Daoy (cell line): Measurements from ENCODE around the gene SNRPD1. TPM values are rescaled to one million over a fixed set of nuclear protein-coding genes. Genes with fewer than 3 reads are reported as not detected.
A peak's percentile ranks its signal among the peaks of the same experiment; 100 is the strongest.
"Not testable (repeated sequence)": the region's sequence is repeated elsewhere in the genome, so short reads cannot be mapped to it uniquely, and the experiment has no call there.

ENCODE experiments used
- DNase-seq: peaks from one replicate; pipeline ENCODE4 v3.0.0-alpha.2; 2015; ENCODE audit warnings: low read depth
- total RNA-seq: library from RNA; depleted of rRNA; stranded (reverse); fragments of >200 nt; shearing (Covaris generic); gene quantifications from 2 replicates; pipeline ENCODE4 v1.2.3, GENCODE V29; 2014; rRNA removed

The SNRPD1 gene
- 47.7 and 57.1 TPM in 2 replicates for total RNA-seq

DNA sequence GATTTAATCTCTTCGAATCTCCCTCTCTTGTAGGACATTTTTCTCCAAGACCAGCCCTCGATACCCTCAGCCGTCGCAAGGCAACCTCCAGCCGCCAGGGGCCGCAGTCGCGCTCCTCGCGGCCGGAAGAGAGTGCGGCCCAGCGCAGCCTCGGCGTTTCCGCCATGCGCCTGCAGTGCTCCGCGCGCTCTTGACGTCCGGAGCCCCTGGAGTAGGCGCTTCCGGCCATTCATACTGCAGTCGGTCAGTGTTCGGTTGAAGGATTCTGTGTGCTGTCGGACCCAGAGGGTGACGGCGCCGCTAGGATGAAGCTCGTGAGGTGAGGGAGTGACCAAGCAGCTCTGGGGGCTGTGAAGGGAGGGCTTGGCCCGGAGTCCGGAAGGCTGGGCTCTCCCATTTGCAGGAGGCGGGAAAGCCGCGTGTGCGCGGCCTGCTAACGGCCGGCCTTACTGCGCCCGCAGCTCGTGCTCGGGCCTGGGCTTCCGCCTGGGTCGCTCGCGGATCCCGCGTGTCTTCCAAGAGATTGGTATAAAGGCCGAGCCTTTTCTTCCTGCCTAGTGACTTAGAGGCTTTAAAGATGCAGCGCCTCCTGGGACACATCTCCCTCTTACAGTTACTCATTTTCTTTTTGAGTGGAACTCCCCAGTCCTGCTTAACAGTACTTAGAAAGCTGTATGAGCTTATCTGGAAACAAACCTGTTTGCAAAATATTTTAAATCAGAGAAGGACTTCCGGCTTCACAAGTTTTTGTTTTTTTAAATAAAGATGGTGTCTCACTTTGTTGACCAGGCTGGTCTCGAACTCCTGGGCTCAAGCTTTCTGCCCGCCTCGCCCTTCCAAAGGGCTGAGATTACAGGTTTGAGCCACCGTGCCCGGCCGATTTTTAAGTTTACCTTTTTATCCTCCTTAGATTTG lies at the start of gene SNRPD1:
TSS of gene SNRPD1 (plus strand) at position 190 of the 915 bp plus-strand sequence. CDS start at position 306, 116 bp downstream.
- DNase-seq, result peak; percentile 93

DNA sequence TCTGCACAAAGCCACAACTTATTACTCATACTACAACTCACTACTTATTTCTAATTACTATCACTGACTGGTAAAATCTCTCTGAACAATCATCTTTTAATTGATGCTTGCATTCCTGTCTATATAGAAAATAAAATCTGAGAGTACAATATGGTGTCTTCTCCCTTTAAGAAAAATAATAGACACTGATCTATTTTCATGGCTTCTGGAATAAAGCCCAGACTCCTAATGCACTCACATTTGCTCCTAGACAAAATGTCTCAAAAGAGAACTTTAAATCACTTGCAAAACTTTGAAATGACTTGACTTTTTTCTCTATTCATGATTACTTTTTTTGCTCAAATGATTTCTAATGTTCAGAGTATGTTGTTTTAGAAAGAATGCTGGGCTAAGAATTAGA lies 40.3 kb upstream of the SNRPD1 start:
- DNase-seq, result no peak

GRCh38 chr18:21575656-21576055 lies 36.5 kb upstream of the SNRPD1 start:
- DNase-seq, result no peak

DNA sequence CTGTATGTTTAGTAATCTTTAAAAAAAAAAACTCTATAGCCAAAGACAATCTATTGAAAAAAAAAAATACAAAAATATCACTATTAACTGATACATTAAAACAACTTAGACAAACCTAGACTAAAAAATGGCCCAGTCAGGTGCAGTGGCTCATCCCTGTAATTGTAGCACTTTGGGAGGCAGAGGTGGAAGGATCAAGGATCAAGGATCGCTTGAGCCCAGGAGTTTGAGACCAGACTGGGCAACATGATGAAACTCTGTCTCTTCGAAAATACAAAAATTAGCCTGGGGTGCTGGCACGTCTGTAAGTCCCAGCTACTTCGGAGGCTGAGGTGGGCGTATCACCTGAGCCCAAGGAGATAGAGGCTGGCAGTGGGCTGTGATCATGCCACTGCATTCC lies 27.7 kb upstream of the SNRPD1 start:
- DNase-seq, result no peak

- not testable (repeated sequence) for DNase-seq
Measured at GRCh38 chr18:21592361-21592760, 19.8 kb upstream of the SNRPD1 start.

DNA sequence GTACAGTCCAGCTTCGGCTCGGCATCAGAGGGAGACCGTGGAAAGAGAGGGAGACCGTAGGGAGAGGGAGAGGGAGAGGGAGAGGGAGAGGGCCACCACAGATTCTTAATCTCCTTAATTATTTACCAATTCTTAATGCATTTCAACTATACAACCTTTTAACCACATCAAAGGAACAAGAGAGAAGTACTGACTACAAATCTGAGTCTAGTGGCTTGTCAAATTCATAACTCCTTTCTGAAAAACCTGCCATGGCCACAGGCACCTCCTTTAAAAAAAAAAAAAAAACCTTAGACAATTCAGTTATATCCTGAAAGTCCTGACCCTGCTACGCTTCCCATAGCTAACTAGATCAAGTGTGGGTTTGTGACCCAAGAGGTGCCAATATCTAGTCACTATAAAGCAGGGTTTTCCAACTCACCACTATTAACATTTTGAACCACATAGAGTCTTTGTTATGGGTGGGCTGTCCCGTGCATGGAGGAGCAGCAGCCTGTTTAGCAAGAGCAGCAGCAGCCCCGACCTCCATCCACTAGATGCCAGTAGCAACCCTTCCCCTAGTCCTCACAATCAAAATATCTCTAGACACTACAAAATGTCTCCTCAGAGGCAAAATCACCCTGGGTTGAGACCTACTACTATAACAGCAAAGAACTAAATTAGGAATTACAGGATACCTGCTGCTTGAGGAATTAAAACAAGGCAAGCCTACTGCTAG lies 18.4 kb upstream of the SNRPD1 start:
- DNase-seq, result no peak

GRCh38 chr18:21597620-21598019 lies 14.5 kb upstream of the SNRPD1 start:
- no peak for DNase-seq

GRCh38 chr18:21598726-21599584 lies 13.2 kb upstream of the SNRPD1 start:
- DNase-seq, result peak; percentile 3

DNA sequence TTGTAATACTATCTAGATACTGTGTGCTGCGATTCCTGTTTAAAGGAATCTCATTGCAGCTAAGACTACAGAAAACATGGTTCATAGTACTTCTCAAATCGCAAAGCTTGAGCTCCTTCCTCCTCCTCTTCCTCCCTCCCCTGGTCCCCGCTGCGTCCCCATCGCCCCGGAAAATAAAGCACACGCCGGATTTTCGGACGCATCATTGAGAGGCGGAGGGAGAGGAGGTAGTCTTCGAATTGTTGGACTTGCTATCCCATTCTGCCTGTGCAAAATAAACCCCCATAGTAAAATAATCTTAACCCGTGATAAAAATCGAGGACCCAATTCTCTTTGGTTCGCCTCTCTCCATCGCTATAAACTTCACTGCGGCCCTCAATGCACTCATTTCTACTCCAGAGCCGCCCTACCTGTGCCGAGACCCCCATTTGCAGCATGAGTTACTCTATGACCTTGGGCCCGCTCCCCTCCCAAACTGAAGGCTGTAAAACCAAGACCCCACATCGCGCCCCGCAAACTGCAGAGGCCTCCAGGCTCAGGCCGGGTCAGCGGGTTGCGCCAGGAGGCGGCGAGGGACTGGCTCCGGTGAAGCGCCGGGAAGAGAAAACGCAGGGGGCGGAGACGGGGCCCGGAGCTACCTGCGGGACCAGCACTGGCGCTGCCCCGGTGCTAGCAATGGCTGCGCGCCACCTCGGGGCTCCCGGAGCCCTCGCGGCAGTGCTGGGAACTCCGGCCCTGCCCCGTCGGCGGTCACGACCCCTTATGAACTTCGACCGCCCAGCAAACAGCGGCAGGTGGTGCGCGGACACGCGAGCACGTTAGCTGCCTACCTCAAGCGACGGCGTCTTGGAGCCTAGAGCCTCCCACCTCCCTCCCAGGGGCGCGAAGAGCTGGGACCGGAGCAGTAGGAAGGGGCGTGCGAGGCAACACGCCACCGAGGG lies 12.3 kb upstream of the SNRPD1 start:
- DNase-seq, result peak; percentile 9

GRCh38 chr18:21600526-21601410 lies 11.3 kb upstream of the SNRPD1 start, which contains the start of gene ESCO1:
Gene ESCO1, minus strand, starts transcription at chr18:21600704. Its CDS starts 25,861 bp downstream, at chr18:21574843.
- peak; percentile 99 for DNase-seq

- DNase-seq, result no peak
Measured at GRCh38 chr18:21602299-21602587, 9.9 kb upstream of the SNRPD1 start.

GRCh38 chr18:21604671-21605070 lies 7.4 kb upstream of the SNRPD1 start:
- DNase-seq, result no peak

DNA sequence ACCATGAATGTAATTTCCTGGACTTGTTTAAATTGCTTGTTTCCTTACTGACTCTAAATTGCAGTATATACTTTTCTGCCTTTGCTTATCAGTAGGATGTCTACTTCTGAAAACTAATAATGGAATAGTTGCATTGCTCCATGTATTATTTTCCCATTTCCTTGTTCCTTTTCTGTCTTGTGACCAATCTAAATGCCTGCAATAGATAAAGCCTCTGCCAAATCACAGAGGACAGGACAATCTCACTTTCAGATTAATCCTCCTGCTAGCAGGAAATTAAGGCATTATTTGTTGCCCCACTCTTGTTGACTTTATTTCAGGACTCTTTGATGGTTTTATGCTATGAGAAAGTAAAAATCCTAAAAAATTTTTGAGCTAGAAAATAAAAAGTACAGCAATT lies 6.9 kb upstream of the SNRPD1 start:
- no peak for DNase-seq

GRCh38 chr18:21611401-21612124 lies 551 bp upstream of the SNRPD1 start:
- peak; percentile 2 for DNase-seq

DNA sequence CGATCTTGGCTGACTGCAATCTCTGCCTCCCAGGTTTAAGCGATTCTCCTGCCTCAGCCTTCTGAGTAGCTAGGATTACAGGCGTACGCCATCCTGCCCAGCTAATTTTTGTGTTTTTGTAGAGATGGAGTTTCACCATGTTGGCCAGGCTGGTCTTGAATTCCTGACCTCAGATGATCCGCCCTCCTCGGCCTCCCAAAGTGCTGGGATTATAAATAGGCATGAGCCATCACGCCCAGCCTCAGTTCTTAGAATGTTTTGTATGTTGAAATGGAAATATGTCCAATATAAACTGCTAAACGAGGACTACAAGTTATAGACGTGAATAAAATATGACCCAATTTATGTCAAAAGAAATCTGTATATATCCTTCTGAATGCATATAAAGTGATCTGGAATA lies 9.5 kb downstream of the SNRPD1 start:
- DNase-seq, result not testable (repeated sequence)

DNA sequence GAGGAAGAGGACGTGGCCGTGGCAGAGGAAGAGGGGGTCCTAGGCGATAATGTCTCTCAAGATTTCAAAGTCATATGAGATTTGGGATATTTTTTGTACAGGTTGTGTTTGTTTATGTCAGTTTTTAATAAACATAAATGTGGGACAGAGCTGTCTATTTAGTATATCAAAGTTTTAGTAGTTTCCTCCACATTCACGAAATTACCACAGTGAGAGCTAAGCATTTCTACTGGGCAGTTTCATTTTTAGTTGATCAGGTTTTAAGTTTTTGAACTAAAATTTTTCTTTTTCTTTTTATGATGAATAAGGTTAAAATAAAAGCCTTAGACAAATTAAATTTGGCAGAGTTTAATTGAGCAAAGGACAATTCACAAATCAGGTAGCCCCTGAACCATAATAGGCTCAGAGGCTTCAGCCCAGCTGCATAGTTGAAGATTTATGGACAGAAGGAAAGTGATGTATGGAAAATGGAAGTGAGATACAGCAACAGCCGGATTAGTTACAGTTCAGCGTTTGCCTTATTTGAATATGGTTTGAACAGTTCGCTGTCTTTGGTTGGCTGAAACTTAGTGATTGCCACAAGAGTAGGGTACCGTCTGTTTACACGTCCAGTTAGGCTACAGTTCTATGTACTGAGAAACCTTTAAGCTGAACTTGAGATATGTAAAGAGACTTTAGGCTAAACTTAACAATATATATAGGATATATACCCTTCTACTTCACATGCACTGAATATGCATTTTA lies 17.1 kb downstream of the SNRPD1 start:
- DNase-seq, result no peak

GRCh38 chr18:21632393-21632792 lies 20.3 kb downstream of the SNRPD1 start:
- no peak for DNase-seq

DNA sequence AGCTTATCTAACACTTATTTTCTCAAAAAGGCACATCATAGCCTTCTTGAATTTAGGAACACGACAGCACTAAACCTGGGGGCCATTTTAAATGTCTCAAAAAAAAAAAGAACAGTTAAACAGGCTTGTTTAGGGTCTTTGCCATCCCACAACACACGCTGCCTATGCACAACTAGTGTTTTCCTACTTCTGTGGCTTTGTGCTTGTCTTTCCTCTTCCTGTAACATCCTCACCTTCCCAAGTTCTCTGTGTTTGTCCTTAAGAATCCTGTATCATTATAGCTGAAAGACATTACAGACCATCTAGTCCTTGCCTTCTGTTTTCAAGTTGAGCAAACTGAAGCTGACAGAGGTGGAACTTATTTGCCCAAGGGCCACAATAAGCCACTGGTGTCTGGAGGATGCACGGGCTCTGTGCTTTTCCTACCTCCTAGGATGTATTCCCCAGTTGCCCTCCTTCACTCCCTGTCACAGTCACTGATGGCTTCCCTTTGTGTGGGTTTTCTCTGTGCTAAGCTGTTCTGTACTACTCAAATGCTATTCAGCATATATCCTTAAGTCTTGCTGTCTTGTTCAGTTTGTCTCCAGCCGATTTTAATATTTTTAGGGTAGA lies 22.6 kb downstream of the SNRPD1 start:
- no peak for DNase-seq
